GM21619 (cell line): Measurements from ENCODE around the gene TMEM45A.

Experiments
- ATAC-seq: cut with Tn5 transposase; IDR thresholded peaks from one replicate; pipeline ENCODE4 v1.9.1; 2021; ENCODE audit not compliant: unreplicated experiment

The TMEM45A gene

DNA sequence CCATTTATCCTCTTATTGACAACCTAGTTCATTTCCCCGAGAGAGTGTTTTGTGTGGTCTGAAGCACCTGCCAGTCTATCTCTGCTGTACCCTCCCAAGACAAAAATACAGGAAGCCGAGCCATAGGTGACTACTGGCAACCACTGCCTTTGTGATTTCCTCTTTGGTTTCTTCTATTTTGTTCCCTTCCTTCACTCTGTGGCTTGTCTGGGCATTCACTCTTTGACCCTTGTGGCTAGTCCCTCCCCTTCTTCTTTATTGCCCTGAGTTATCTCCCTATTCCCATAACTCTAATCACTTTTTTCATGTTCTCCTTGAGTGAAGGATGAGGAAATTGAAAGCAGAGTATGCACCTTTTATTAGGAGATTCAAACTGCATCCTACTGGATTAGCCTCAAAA is 116.9 kb downstream of the TMEM45A start, which contains the start of gene ADGRG7:
TSS of gene ADGRG7 (plus strand) at position 297 of the 400 bp plus-strand sequence. CDS start 256 bp downstream, outside the sequence.
- no peak for ATAC-seq

DNA sequence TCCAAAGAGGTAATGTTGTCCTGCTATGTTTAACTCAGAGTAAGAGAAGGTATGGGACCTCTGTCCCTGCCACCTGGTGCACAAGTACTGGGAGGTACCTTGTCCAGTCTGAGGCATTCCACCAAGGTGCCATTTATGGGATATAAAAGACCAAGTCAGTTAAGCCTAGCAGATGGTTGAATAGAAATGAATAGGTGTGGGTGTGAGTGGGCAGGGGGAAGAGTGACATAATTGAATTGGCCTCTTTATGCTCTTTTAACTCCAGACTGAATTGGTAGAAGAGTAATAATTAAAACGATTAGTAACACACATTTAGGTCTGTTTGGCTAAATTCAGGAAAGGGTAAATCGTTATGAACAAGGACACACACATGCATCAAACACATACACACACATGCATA is 117.5 kb downstream of the TMEM45A start:
- no peak for ATAC-seq

DNA sequence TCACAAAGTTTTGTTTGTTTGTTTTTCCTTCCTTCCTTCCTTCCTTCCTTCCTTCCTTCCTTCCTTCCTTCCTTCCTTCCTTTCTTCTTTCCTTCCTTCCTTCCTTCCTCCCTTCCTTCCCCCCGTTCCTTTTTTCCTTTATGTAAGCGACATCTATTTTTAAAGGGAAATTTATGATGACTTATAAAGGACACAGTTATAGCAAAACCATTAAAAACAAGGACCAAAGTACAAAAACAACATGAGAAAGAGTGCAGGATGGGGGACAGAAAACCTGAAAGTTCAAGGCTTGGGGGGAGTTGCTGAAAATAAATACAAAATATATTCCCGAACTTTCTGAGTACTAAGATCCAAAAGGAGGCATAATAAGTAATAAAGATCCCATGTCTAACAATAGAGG is 118.8 kb downstream of the TMEM45A start:
- no peak for ATAC-seq

DNA sequence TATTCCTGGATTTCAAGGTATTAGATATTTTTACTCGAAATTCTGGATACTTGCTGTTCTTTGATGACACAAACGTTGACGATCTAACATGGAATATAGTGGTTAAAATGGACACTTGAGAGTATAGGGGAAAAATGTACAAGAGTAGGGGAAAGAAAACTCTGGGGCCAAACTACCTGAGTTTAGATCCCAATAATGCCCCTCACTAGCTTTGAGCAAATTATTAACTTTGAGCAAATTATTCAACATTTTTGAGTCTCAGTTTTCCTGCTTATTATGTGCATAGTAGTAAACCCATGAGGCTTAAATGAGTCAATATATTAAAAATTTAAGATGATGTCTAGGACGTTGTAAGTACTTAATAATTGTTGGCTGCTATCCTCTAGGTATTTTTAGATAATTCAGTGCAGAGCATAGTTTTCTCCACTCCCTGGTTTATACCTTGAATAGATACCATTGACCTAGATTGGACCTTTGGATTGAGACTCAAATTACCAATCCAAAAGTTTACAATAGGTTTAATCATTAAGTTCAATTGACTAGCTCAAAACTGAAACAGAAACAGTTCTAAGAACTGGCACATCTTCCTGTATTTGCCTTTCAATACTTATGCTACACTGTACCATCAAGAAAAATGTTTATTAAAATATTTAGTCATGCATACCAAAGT is 121.4 kb downstream of the TMEM45A start:
- no peak for ATAC-seq

DNA sequence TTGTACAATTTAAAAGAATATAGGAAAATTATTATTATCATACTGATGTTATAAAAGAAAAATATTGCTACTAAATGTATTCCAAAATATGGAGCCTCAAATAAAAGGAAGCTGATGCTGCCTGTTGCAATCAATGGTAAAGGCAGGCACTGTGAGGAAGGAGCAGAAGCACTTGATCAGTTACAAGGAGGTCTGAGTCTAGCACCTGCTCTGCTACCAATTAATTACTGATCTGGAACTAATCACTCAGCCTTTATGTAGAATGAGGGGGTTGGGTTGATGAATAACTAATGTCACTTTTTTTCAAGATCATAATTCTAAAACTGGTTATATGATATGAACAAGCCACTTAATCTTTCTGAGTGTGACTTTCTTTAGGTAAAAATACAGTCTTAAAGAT is 122.5 kb downstream of the TMEM45A start:
- ATAC-seq: peak; percentile 76

DNA sequence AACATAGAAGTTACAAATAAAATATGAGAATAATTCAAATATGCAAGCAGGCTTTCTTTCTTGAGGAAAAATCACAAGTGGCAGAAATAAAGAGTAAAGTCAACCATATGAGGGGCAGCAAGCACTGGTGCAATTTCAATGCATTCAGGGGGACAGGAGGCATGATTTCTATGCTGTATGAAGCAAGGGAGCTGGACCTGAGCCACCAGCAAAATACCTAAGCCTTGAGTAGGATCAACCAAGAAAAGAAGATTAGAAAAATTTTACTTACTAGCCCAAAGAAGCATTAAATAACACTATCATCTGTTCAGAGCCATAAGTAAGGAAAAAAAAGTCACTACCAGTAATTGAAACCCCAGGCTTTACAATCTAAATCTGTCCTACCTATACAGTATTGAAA is 123.3 kb downstream of the TMEM45A start:
- no peak for ATAC-seq

DNA sequence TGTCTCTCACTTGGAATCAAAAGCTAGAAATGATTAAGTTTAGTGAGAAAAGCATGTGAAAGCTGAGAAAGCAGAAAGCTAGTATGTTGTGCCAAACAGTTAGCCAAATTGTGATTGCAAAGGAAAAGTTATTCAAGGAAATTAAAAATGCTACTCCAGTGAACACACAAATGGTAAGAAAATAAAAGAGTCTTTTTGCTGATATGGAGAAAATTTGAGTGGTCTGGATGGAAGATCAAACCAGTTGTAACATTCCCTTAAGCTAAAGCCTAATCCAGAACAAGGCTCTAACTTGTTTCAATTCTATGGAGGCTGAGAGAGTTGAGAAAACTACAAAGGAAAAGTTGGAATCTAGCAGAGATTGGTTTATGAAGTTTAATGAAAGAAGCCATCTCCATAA is 128.8 kb downstream of the TMEM45A start:
- ATAC-seq: no peak
